Left cardiac atrium (tissue), 4 donors: ENCODE measurements around the gene KLK3. TPM values are rescaled to one million over a fixed set of nuclear protein-coding genes. Genes with fewer than 3 reads are reported as not detected.

Experiments
- ATAC-seq, 2 donors: fragments of 200-7000 bp; cut with Tn5 transposase; one replicate each; pipeline ENCODE4 v1.9.1; 2020; ENCODE audit warnings: mild to moderate bottlenecking in 2 of 2, moderate library complexity in 2 of 2
- DNase-seq: peaks from one replicate; pipeline ENCODE4 v3.0.0-alpha.2; 2020
- intact Hi-C, 2 donors: fragments of 100-400 bp; cut with DNase I; formaldehyde crosslinking; loops; one replicate each; pipeline versions ENCODE4 v1.14.1 to v1.15.1; 2022 to 2023
- total RNA-seq, 2 donors: library from RNA; stranded (reverse); fragmentation: NEBNext Ultra II Directional; extraction: Animal tissue kit (Norgen Biotek cat#: 25700); gene quantifications; one replicate each; pipeline ENCODE4 v1.2.1, GENCODE V29; 2021
- donor health status: DM: no; HTN: yes; CAD: no.
- donor health status: DM: no; HTN: yes; CAD: no; lungs with severe emphysema.
- donor health status: DM: yes; HTN: yes; CAD: no.
- donor health status: Dilated cardiomyopathy.

The KLK3 gene
- total RNA-seq, 2 donors from 2014 or later, result not detected

- ATAC-seq (no peak), DNase-seq (no peak)
- intact Hi-C loops, result no loop called here
Observed at GRCh38 chr19:50851620-50852019, 3.1 kb upstream of the KLK3 start.

GRCh38 chr19:50857366-50857765, 2.7 kb downstream of the KLK3 start:
- no peak for DNase-seq
- ATAC-seq, result no peak
- intact Hi-C loops, result no loop called here

GRCh38 chr19:50858886-50859285, 4.2 kb downstream of the KLK3 start:
- no peak for ATAC-seq
- DNase-seq, result no peak
- intact Hi-C loops, result no loop called here

- DNase-seq, result no peak
- intact Hi-C loops, result no loop called here
- ATAC-seq, result no peak
Observed at GRCh38 chr19:50859849-50860248, 5.1 kb downstream of the KLK3 start.

- intact Hi-C loops, result no loop called here
- DNase-seq (no peak), ATAC-seq (no peak)
Observed at GRCh38 chr19:50861010-50861409, 6.3 kb downstream of the KLK3 start.

- ATAC-seq (no peak), DNase-seq (no peak)
- intact Hi-C loops, result no loop called here
Observed at GRCh38 chr19:50861496-50862286, 7.0 kb downstream of the KLK3 start.

GRCh38 chr19:50869479-50869878, 14.8 kb downstream of the KLK3 start:
- DNase-seq, result no peak
- intact Hi-C loops, result no loop called here

GRCh38 chr19:50870417-50871089, 15.8 kb downstream of the KLK3 start:
- intact Hi-C loops, result no loop called here
- ATAC-seq (no peak), DNase-seq (no peak)

More at GRCh38 chr19:50869479-50869878, 14.8 kb downstream of the KLK3 start:
- ATAC-seq, result no peak

GRCh38 chr19:50873056-50873455, 18.3 kb downstream of the KLK3 start, which contains the start of gene KLK2:
TSS of gene KLK2 (plus strand) at chr19:50873439. CDS start at chr19:50873474, 35 bp downstream.
- intact Hi-C loops, result no loop called here
- no peak for ATAC-seq
- no peak for DNase-seq

- DNase-seq, result no peak
- intact Hi-C loops, result no loop called here
- no peak for ATAC-seq
Observed at GRCh38 chr19:50874211-50874610, 19.5 kb downstream of the KLK3 start.

- intact Hi-C loops, result no loop called here
- ATAC-seq (no peak), DNase-seq (no peak)
Observed at GRCh38 chr19:50875795-50876422, 21.2 kb downstream of the KLK3 start.

- DNase-seq (no peak), ATAC-seq (no peak)
- intact Hi-C loops, result no loop called here
Observed at GRCh38 chr19:50876456-50876855, 21.7 kb downstream of the KLK3 start.

- DNase-seq (no peak), ATAC-seq (no peak)
- intact Hi-C loops, result no loop called here
Observed at GRCh38 chr19:50877338-50877737, 22.6 kb downstream of the KLK3 start.

GRCh38 chr19:50878851-50879250, 24.1 kb downstream of the KLK3 start:
- no peak for DNase-seq
- intact Hi-C loops, result no loop called here
- no peak for ATAC-seq

GRCh38 chr19:50880241-50880640, 25.5 kb downstream of the KLK3 start:
- ATAC-seq, result no peak
- no peak for DNase-seq
- intact Hi-C loops, result no loop called here

- ATAC-seq (no peak), DNase-seq (no peak)
- intact Hi-C loops, result no loop called here
Observed at GRCh38 chr19:50882188-50882587, 27.5 kb downstream of the KLK3 start.

GRCh38 chr19:50889638-50890037, 34.9 kb downstream of the KLK3 start:
- intact Hi-C loops, result no loop called here
- no peak for DNase-seq
- no peak for ATAC-seq

- no peak for ATAC-seq
- intact Hi-C loops, result no loop called here
- DNase-seq, result no peak
Observed at GRCh38 chr19:50890422-50891252, 35.9 kb downstream of the KLK3 start.

GRCh38 chr19:50891253-50891625, 36.5 kb downstream of the KLK3 start:
- no peak for DNase-seq
- intact Hi-C loops, result no loop called here
- no peak for ATAC-seq
